Chondrocyte (in vitro differentiated cells): ENCODE measurements around the gene KCNQ5. TPM values are rescaled to one million over a fixed set of nuclear protein-coding genes. Genes with fewer than 3 reads are reported as not detected.

Source experiments
- DNase-seq: peaks from one replicate; pipeline ENCODE4 v3.0.0; 2021; ENCODE audit warnings: mixed read lengths, low spot score
- H3K27ac Mint-ChIP-seq: one replicate; pipeline ENCODE4 v1.8.0; 2021; ENCODE audit warnings: mild to moderate bottlenecking, moderate library complexity, mixed read lengths; ENCODE audit not compliant: unreplicated experiment
- H3K27me3 Mint-ChIP-seq: 2 replicates; pipeline ENCODE4 v1.8.0; 2021; ENCODE audit warnings: low read depth, mixed read lengths
- H3K36me3 Mint-ChIP-seq: 2 replicates; pipeline ENCODE4 v1.8.0; 2021; ENCODE audit warnings: low read depth, mixed read lengths
- H3K4me1 Mint-ChIP-seq: 2 replicates; pipeline ENCODE4 v1.8.0; 2021; ENCODE audit warnings: low read depth, mild to moderate bottlenecking, mixed read lengths
- H3K4me3 Mint-ChIP-seq: one replicate; pipeline ENCODE4 v1.8.0; 2021; ENCODE audit warnings: mild to moderate bottlenecking, moderate library complexity, mixed read lengths; ENCODE audit not compliant: unreplicated experiment
- H3K9me3 Mint-ChIP-seq: 2 replicates; pipeline ENCODE4 v1.8.0; 2021; ENCODE audit warnings: low read depth, mixed read lengths
- total RNA-seq: library from RNA; stranded (reverse); gene quantifications from 3 replicates; pipeline ENCODE4 v1.2.1, GENCODE V29; 2021
- TF ChIP-seq, protein P1 (sequence below): fragments of 200-600 bp; sonication (generic); IDR thresholded peaks from 2 replicates; pipeline ENCODE4 v1.5.0; 2021; ENCODE audit warnings: antibody characterized with exemption, mild to moderate bottlenecking, moderate library complexity

KCNQ5 gene
- total RNA-seq, 1 donor from 2014 or later, result 4.1 TPM

DNA sequence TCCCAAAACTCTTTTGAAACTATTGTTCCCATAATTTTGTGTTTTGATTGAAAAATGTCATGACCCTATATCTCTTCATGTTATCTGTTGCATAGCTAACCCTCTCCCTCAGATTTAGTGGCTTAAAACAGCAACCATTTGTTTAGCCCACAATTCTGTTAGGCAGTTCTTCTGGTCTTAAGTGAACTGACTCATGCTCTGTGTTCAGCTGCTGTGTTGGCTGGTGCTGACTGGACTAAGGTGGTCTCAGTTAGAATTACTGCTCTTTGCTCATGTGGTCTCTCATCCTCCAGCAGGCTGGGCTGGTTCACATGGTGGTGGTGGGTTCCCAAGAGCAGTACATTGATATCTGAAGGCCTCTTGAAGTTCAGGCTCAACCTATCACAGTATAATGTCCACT lies 522.7 kb downstream of the KCNQ5 start:
- no peaks in the 10 kb centered on the region for H3K4me1 Mint-ChIP-seq
- H3K27ac Mint-ChIP-seq, result no peak overlapping the region
- H3K4me3 Mint-ChIP-seq, result no peak overlapping the region
- DNase-seq, result no peak
- TF ChIP-seq, protein P1, sequence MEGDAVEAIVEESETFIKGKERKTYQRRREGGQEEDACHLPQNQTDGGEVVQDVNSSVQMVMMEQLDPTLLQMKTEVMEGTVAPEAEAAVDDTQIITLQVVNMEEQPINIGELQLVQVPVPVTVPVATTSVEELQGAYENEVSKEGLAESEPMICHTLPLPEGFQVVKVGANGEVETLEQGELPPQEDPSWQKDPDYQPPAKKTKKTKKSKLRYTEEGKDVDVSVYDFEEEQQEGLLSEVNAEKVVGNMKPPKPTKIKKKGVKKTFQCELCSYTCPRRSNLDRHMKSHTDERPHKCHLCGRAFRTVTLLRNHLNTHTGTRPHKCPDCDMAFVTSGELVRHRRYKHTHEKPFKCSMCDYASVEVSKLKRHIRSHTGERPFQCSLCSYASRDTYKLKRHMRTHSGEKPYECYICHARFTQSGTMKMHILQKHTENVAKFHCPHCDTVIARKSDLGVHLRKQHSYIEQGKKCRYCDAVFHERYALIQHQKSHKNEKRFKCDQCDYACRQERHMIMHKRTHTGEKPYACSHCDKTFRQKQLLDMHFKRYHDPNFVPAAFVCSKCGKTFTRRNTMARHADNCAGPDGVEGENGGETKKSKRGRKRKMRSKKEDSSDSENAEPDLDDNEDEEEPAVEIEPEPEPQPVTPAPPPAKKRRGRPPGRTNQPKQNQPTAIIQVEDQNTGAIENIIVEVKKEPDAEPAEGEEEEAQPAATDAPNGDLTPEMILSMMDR, result no peak
- H3K36me3 Mint-ChIP-seq, result no peaks in the 10 kb centered on the region
- H3K9me3 Mint-ChIP-seq, result no peaks in the 10 kb centered on the region
- H3K27me3 Mint-ChIP-seq, result no peaks in the 10 kb centered on the region

DNA sequence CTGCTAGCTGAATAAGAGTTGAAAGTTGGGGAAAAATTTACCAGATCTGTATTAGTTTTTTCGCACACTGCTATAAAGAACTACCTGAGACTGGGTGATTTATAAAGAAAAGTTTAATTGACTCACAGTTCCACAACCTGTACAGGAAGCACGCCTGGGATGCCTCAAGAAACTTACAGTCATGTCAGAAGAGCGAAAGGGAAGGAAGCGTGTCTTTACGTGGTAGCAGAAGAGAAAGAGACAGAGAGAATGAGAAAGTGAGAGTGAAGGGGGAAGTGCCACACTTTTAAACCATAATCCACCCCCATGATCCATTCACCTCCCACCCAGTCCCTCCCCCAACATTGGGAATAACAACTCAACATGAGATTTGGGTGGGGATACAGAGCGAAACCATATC lies 523.8 kb downstream of the KCNQ5 start:
- Mint-ChIP-seq H3K4me3 (no peak overlapping the region), H3K27me3 (peaks cover under 1% of the 10 kb centered on the region), H3K27ac (no peak overlapping the region), H3K9me3 (no peaks in the 10 kb centered on the region), H3K36me3 (no peaks in the 10 kb centered on the region), H3K4me1 (no peaks in the 10 kb centered on the region)
- TF ChIP-seq, protein P1, result no peak
- no peak for DNase-seq

DNA sequence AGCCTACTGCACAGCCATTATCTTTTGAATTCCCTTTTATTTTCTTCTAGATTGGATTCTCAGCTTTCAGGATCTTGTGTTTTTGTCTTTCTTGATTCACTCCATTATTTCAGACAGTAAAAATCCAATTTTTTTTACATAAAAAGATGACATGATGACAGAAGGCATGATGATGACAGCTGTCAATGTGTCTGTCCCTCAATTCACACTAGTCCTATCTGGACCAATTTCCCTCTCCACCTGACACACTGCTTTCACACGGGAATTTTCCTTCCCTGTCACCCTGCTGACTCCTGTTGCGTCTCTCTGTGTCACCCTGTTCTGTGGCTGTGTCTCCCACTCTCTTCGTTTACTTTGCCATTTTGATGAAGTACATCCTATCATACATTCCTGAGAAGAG lies 529.9 kb downstream of the KCNQ5 start:
- TF ChIP-seq, protein P1, result no peak
- Mint-ChIP-seq H3K4me1 (no peaks in the 10 kb centered on the region), H3K9me3 (no peaks in the 10 kb centered on the region), H3K36me3 (peaks cover 2% of the 10 kb centered on the region), H3K27me3 (peaks cover 8% of the 10 kb centered on the region), H3K27ac (no peak overlapping the region), H3K4me3 (no peak overlapping the region)
- no peak for DNase-seq

DNA sequence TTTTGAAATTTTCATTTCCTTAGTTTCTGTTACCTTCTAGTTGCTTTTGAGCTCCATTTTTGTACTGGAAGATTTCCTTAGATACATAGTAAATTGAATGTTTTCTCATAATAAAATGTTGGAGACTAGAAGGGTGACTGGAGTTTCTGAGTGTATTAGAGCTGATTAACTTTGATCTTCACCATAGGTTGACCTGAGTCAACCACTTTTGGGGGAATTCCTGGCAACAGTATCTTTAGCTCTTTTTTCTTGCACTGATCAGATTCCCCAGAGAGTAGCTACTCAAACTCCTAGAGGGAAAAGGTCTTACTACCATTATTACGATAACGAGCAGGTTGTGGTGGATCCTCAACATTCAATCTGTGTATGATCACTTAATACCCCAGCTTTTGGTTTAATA lies 530.7 kb downstream of the KCNQ5 start:
- no peaks in the 10 kb centered on the region for H3K9me3 Mint-ChIP-seq

DNA sequence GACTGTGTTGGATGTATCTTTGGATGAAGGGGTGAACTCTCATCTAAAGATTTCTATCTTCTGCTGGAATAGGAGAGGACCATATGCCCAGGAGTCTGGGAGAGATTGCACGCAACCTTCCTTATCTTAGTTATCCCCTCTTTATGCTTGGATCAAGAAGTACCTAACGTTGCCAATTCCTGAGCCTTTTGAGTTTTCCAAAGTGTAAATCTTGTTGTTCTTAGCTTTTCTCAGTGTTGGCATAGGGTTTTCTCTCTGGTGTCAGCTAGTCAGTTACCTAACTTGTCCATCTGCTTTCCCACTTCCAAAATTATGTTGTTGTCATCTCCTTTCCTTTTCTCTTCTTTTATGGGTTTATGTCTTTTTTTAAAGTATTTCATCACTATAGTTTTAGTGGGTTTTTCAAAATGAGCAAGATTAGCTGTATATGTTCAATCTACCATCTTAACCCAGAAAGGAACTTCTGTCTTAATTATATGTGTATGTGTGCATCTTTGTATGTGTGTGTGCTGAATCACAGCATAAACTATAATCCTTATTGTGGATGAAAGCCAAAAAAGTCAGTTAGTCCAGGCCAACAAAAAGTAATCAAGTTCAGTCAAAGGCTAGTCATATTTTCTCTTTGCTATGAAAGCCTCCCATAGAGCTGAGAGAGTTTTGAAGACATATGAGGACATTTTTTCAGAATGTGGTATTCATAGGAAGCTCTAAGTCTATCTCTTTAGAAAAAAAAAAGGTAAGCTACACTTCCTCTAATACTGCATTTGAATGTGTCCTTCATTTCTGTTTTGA lies 531.3 kb downstream of the KCNQ5 start:
- DNase-seq, result no peak
- Mint-ChIP-seq H3K9me3 (no peaks in the 10 kb centered on the region), H3K27me3 (peaks cover 8% of the 10 kb centered on the region), H3K4me1 (no peaks in the 10 kb centered on the region), H3K36me3 (peaks cover 2% of the 10 kb centered on the region), H3K27ac (no peak overlapping the region), H3K4me3 (no peak overlapping the region)
- TF ChIP-seq, protein P1, result no peak

More for the DNA sequence above, 530.7 kb downstream of the KCNQ5 start:
- TF ChIP-seq, protein P1, result no peak
- Mint-ChIP-seq H3K4me1 (no peaks in the 10 kb centered on the region), H3K27me3 (peaks cover 8% of the 10 kb centered on the region), H3K36me3 (peaks cover 2% of the 10 kb centered on the region), H3K27ac (no peak overlapping the region), H3K4me3 (no peak overlapping the region)
- DNase-seq, result no peak
